HepG2 (cell line): ENCODE measurements around the gene SDF2. TPM values are rescaled to one million over a fixed set of nuclear protein-coding genes. Genes with fewer than 3 reads are reported as not detected.

Experiments used
- ARNT ChIP-seq: fragments of 450-650 bp; IDR thresholded peaks from 2 replicates; pipeline ENCODE4 v1.6.1; 2017
- CBX2 ChIP-seq, 2 experiments: fragments of 200-600 bp in 1 of 2; sonication (generic); formaldehyde crosslinking in 1 of 2; IDR thresholded peaks; 2 replicates each; pipeline versions ENCODE4 v1.7.0 to v1.8.1; 2018 to 2022; ENCODE audit warnings: low read depth in 2 of 2, low read length in 1 of 2, mild to moderate bottlenecking in 1 of 2, missing genetic modification reagents in 1 of 2
- ELF1 ChIP-seq: sonication (generic); formaldehyde crosslinking; IDR thresholded peaks from 2 replicates; pipeline ENCODE4 v1.4.0; 2020; ENCODE audit warnings: missing genetic modification reagents
- HMG20B ChIP-seq: conservative IDR thresholded peaks from 2 replicates; pipeline ENCODE4 v1.6.1; 2016; ENCODE audit warnings: missing genetic modification reagents, missing compliant biosample characterization
- RAD51 ChIP-seq: fragments of 450-650 bp; IDR thresholded peaks from 2 replicates; pipeline ENCODE4 v1.6.1; 2016; ENCODE audit warnings: borderline replicate concordance
- RARA ChIP-seq: IDR thresholded peaks from 2 replicates; pipeline ENCODE4 v1.6.1; 2016; ENCODE audit warnings: missing genetic modification reagents, missing compliant biosample characterization
- SKI ChIP-seq: fragments of 450-650 bp; IDR thresholded peaks from one replicate; pipeline ENCODE4 v1.6.1; 2018; ENCODE audit warnings: mild to moderate bottlenecking; ENCODE audit not compliant: partially characterized antibody
- ZHX2 ChIP-seq, 2 experiments: sonication (generic) in 1 of 2; formaldehyde crosslinking in 1 of 2; IDR thresholded peaks; 2 replicates each; pipeline versions ENCODE4 v1.6.1 to v1.9.0; 2014 to 2022; ENCODE audit warnings: antibody characterized with exemption in 1 of 2, borderline replicate concordance in 1 of 2, inconsistent platforms in 1 of 2, low read depth in 1 of 2, missing genetic modification reagents in 1 of 2
- ZNF10 ChIP-seq: sonication (generic); formaldehyde crosslinking; IDR thresholded peaks from 2 replicates; pipeline ENCODE4 v1.4.0; 2020; ENCODE audit warnings: mild to moderate bottlenecking, low read depth, missing genetic modification reagents, borderline replicate concordance
- ZNF724P ChIP-seq: sonication (generic); formaldehyde crosslinking; IDR thresholded peaks from 2 replicates; pipeline ENCODE4 v1.8.0; 2022; ENCODE audit warnings: missing genetic modification reagents, borderline replicate concordance
- ZNF777 ChIP-seq: sonication (generic); formaldehyde crosslinking; IDR thresholded peaks from 2 replicates; pipeline ENCODE4 v1.4.0; 2020; ENCODE audit warnings: missing genetic modification reagents
- polyA plus RNA-seq, 8 experiments: library from polyadenylated mRNA; depleted of rRNA in 3 of 8; stranded (reverse) in 7 of 8; unstranded in 1 of 8; fragments of >200 nt; fragmentation: Illumina TruSeq in 4 of 8; extraction: Trizol in 4 of 8; gene quantifications; 2 replicates each; pipeline versions ENCODE4 v1.2.1 to v1.2.3, GENCODE V29; 2011 to 2016; ENCODE audit warnings: low read depth in 4 of 8, missing spikeins in 1 of 8, mixed read lengths in 1 of 8; ENCODE audit not compliant: insufficient read depth in 1 of 8
- total RNA-seq, 5 experiments: library from RNA; depleted of rRNA; stranded (reverse); fragments of >200 nt; fragmentation: Illumina TruSeq; extraction: Trizol; gene quantifications; 2 replicates each; pipeline ENCODE4 v1.2.3, GENCODE V29; 2016; ENCODE audit warnings: low read depth in 1 of 5
- TF ChIP-seq, protein P1 (sequence below): sonication (generic); formaldehyde crosslinking; IDR thresholded peaks from 2 replicates; pipeline ENCODE4 v1.4.0; 2020; ENCODE audit warnings: low read depth, mild to moderate bottlenecking, missing genetic modification reagents
- TF ChIP-seq, protein P2 (sequence below): sonication (generic); formaldehyde crosslinking; IDR thresholded peaks from 2 replicates; pipeline ENCODE4 v1.8.0; 2022; ENCODE audit warnings: mild to moderate bottlenecking, missing genetic modification reagents, moderate library complexity
- TF ChIP-seq, protein P3 (sequence below): sonication (generic); formaldehyde crosslinking; IDR thresholded peaks from 2 replicates; pipeline ENCODE4 v1.8.0; 2022; ENCODE audit warnings: mild to moderate bottlenecking, missing genetic modification reagents, moderate library complexity
- TF ChIP-seq, protein P4 (sequence below): sonication (generic); formaldehyde crosslinking; conservative IDR thresholded peaks from 2 replicates; pipeline ENCODE4 v1.5.0; 2020; ENCODE audit warnings: missing genetic modification reagents
- TF ChIP-seq, protein P5 (sequence below): sonication (generic); formaldehyde crosslinking; IDR thresholded peaks from 2 replicates; pipeline ENCODE4 v1.4.0; 2020; ENCODE audit warnings: missing genetic modification reagents

The SDF2 gene
- total and polyA plus RNA-seq, 2 of the 13 experiments (the other 11 are each of a cell fraction or from before 2014, with no cell fraction given) = 58.2 to 58.4 TPM

- TF ChIP-seq ZHX2 (IDR thresholded peaks at IDR 0.05; ENCODE audit: low read depth) = no peak
- TF ChIP-seq ZHX2 (CRISPR knock-in tag; IDR thresholded peaks at IDR 0.05; ENCODE audit: borderline replicate concordance) = peak; percentile 5; the same call in 1 of the 2 replicates
- TF ChIP-seq ZNF10 (CRISPR knock-in tag) = no peak
- TF ChIP-seq, protein P1, sequence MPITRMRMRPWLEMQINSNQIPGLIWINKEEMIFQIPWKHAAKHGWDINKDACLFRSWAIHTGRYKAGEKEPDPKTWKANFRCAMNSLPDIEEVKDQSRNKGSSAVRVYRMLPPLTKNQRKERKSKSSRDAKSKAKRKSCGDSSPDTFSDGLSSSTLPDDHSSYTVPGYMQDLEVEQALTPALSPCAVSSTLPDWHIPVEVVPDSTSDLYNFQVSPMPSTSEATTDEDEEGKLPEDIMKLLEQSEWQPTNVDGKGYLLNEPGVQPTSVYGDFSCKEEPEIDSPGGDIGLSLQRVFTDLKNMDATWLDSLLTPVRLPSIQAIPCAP (CRISPR knock-in tag) = no peak
- TF ChIP-seq, protein P2, sequence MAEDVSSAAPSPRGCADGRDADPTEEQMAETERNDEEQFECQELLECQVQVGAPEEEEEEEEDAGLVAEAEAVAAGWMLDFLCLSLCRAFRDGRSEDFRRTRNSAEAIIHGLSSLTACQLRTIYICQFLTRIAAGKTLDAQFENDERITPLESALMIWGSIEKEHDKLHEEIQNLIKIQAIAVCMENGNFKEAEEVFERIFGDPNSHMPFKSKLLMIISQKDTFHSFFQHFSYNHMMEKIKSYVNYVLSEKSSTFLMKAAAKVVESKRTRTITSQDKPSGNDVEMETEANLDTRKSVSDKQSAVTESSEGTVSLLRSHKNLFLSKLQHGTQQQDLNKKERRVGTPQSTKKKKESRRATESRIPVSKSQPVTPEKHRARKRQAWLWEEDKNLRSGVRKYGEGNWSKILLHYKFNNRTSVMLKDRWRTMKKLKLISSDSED = no peak
- TF ChIP-seq ARNT = no peak
- no peak for TF ChIP-seq RARA (CRISPR knock-in tag)
- no peak for TF ChIP-seq SKI
- TF ChIP-seq, protein P3, sequence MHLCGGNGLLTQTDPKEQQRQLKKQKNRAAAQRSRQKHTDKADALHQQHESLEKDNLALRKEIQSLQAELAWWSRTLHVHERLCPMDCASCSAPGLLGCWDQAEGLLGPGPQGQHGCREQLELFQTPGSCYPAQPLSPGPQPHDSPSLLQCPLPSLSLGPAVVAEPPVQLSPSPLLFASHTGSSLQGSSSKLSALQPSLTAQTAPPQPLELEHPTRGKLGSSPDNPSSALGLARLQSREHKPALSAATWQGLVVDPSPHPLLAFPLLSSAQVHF (CRISPR knock-in tag) = no peak
- TF ChIP-seq ZNF777 (CRISPR knock-in tag) = no peak
- no peak for TF ChIP-seq CBX2 (IDR thresholded peaks at IDR 0.05; ENCODE audit: low read depth, low read length)
- no peak for TF ChIP-seq CBX2 (CRISPR knock-in tag; IDR thresholded peaks at IDR 0.05; ENCODE audit: low read depth)
- TF ChIP-seq, protein P4, sequence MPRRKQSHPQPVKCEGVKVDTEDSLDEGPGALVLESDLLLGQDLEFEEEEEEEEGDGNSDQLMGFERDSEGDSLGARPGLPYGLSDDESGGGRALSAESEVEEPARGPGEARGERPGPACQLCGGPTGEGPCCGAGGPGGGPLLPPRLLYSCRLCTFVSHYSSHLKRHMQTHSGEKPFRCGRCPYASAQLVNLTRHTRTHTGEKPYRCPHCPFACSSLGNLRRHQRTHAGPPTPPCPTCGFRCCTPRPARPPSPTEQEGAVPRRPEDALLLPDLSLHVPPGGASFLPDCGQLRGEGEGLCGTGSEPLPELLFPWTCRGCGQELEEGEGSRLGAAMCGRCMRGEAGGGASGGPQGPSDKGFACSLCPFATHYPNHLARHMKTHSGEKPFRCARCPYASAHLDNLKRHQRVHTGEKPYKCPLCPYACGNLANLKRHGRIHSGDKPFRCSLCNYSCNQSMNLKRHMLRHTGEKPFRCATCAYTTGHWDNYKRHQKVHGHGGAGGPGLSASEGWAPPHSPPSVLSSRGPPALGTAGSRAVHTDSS (CRISPR knock-in tag) = no peak
- TF ChIP-seq, protein P5, sequence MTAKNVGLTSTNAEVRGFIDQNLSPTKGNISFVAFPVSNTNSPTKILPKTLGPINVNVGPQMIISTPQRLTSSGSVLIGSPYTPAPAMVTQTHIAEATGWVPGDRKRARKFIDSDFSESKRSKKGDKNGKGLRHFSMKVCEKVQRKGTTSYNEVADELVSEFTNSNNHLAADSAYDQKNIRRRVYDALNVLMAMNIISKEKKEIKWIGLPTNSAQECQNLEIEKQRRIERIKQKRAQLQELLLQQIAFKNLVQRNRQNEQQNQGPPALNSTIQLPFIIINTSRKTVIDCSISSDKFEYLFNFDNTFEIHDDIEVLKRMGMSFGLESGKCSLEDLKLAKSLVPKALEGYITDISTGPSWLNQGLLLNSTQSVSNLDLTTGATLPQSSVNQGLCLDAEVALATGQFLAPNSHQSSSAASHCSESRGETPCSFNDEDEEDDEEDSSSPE = peak; percentile 81
- peak; percentile 81 for TF ChIP-seq ELF1
- TF ChIP-seq RAD51 = no peak
- TF ChIP-seq ZNF724P (CRISPR knock-in tag) = no peak
- no peak for TF ChIP-seq HMG20B (CRISPR knock-in tag)
Measured at GRCh38 chr17:28644787-28645575, 16.7 kb downstream of the SDF2 start, which contains the start of gene BLTP2 (continued).
